GM23248 (cell line): ENCODE measurements around the gene AARS1.

ENCODE experiments used
- EZH2 ChIP-seq: fragments of 200-600 bp; sonication (generic); IDR thresholded peaks from 2 replicates; pipeline ENCODE4 v1.6.1; 2018; ENCODE audit warnings: antibody characterized with exemption, mild to moderate bottlenecking; ENCODE audit not compliant: insufficient read depth, poor library complexity, severe bottlenecking
- EZH2phosphoT487 ChIP-seq: fragments of 200-600 bp; sonication (generic); IDR thresholded peaks from 2 replicates; pipeline ENCODE4 v1.6.1; 2018; ENCODE audit warnings: antibody characterized with exemption, moderate library complexity, mild to moderate bottlenecking, low read depth; ENCODE audit not compliant: insufficient read depth

- TF ChIP-seq EZH2 (no peak), EZH2phosphoT487 (no peak)
These were observed 13.4 kb upstream of the AARS1 start for GRCh38 chr16:70302745-70303144.
